CD8-positive, alpha-beta memory T cell (primary cell): ENCODE measurements around the gene GJA3. TPM values are rescaled to one million over a fixed set of nuclear protein-coding genes. Genes with fewer than 3 reads are reported as not detected.

Experiments used
- CTCF ChIA-PET: fragments of 350-600 bp; sonication (Branson Sonifier 250); formaldehyde crosslinking; loops from one replicate; lab custom pipeline; 2021; ENCODE audit warnings: antibody characterized with exemption; lab: Charles Lee
- POLR2A ChIA-PET: fragments of 350-600 bp; sonication (Branson Sonifier 250); formaldehyde crosslinking; loops from one replicate; lab custom pipeline; 2021; ENCODE audit warnings: antibody characterized with exemption; lab: Charles Lee
- DNase-seq, 5 donors: peaks; one replicate each; pipeline versions ENCODE4 v3.0.0 to v3.0.0-alpha.2; 2020 to 2022; ENCODE audit warnings: mixed read lengths in 1 of 5
- H3K27ac ChIP-seq: one replicate; pipeline ENCODE4 v1.7.0; 2013; ENCODE audit warnings: low read depth, mild to moderate bottlenecking, low read length, moderate library complexity
- H3K27me3 ChIP-seq: 2 replicates; pipeline ENCODE4 v1.7.0; 2013; ENCODE audit warnings: low read length, mild to moderate bottlenecking; ENCODE audit not compliant: insufficient read depth, poor library complexity, severe bottlenecking
- H3K36me3 ChIP-seq: 2 replicates; pipeline ENCODE4 v1.7.0; 2013; ENCODE audit warnings: mild to moderate bottlenecking, low read length, moderate library complexity; ENCODE audit not compliant: insufficient read depth
- H3K4me1 ChIP-seq: 2 replicates; pipeline ENCODE4 v1.7.0; 2013; ENCODE audit warnings: mild to moderate bottlenecking, low read length, moderate library complexity; ENCODE audit not compliant: insufficient read depth
- H3K4me3 ChIP-seq: 2 replicates; pipeline ENCODE4 v1.7.0; 2013; ENCODE audit warnings: mild to moderate bottlenecking, low read length
- H3K9me3 ChIP-seq: 2 replicates; pipeline ENCODE4 v1.7.0; 2013; ENCODE audit warnings: mild to moderate bottlenecking, low read length
- H3K27ac Mint-ChIP-seq, 8 donors: one replicate each; pipeline ENCODE4 v1.8.0; 2020 to 2021; ENCODE audit warnings: mixed read lengths in 8 of 8, mild to moderate bottlenecking in 6 of 8, inconsistent platforms in 3 of 8, moderate library complexity in 3 of 8
- H3K27me3 Mint-ChIP-seq, 2 donors: one replicate each; pipeline ENCODE4 v1.8.0; 2020 to 2021; ENCODE audit warnings: mixed read lengths in 2 of 2, mild to moderate bottlenecking in 1 of 2, moderate library complexity in 1 of 2
- H3K36me3 Mint-ChIP-seq, 3 donors: one replicate each; pipeline ENCODE4 v1.8.0; 2020 to 2021; ENCODE audit warnings: mixed read lengths in 3 of 3, inconsistent platforms in 1 of 3, mild to moderate bottlenecking in 1 of 3
- H3K4me1 Mint-ChIP-seq, 3 donors: one replicate each; pipeline ENCODE4 v1.8.0; 2020 to 2021; ENCODE audit warnings: mixed read lengths in 3 of 3, inconsistent platforms in 1 of 3, mild to moderate bottlenecking in 1 of 3
- H3K4me3 Mint-ChIP-seq, 7 donors: one replicate each; pipeline ENCODE4 v1.8.0; 2020 to 2021; ENCODE audit warnings: mixed read lengths in 7 of 7, mild to moderate bottlenecking in 6 of 7, moderate library complexity in 4 of 7, inconsistent platforms in 2 of 7
- H3K9me3 Mint-ChIP-seq, 5 donors: one replicate each; pipeline ENCODE4 v1.8.0; 2020 to 2022; ENCODE audit warnings: mixed read lengths in 5 of 5, mild to moderate bottlenecking in 3 of 5, moderate library complexity in 2 of 5, inconsistent platforms in 1 of 5
- polyA plus RNA-seq: library from polyadenylated mRNA; unstranded; fragments of 300-500 nt; fragmentation: Illumina TruSeq; gene quantifications from one replicate; pipeline ENCODE4 v1.2.3, GENCODE V29; 2021
- total RNA-seq, 2 experiments: library from RNA; stranded (reverse); gene quantifications; one replicate each; pipeline ENCODE4 v1.2.3, GENCODE V29; 2021

Gene GJA3
- total and polyA plus RNA-seq, 3 experiments from 2014 or later, result 0.09 to 1.0 (median 0.85) TPM

GRCh38 chr13:20190076-20190475 is 29.2 kb upstream of the GJA3 start:
- Histone ChIP-seq H3K4me1 (peaks cover 22% of the 10 kb centered on the region), H3K36me3 (no peaks in the 10 kb centered on the region), H3K9me3 (no peaks in the 10 kb centered on the region), H3K27me3 (peaks cover 35% of the 10 kb centered on the region), H3K27ac (no peak overlapping the region), H3K4me3 (no peak overlapping the region)
- H3K36me3 Mint-ChIP-seq, result no peaks in the 10 kb centered on the region
- peaks cover 42 to 44% of the 10 kb centered on the region in 2 donors for H3K27me3 Mint-ChIP-seq
- CTCF ChIA-PET, result interaction anchor here (0.8 kb wide), 1 partner anchor 12 kb away, joined by 3 read pairs; no protein-coding TSS in a partner anchor
- peaks cover 20 to 30% (median 22%) of the 10 kb centered on the region in 3 donors for H3K4me1 Mint-ChIP-seq
- H3K9me3 Mint-ChIP-seq, result no peaks in the 10 kb centered on the region
- no peak overlapping the region for H3K27ac Mint-ChIP-seq
- POLR2A ChIA-PET, result no interaction called here
- peak overlapping the region in 1 of 7 donors; percentile 41 for H3K4me3 Mint-ChIP-seq
- no peak for DNase-seq

GRCh38 chr13:20188667-20189553 is 28.1 kb upstream of the GJA3 start:
- Mint-ChIP-seq H3K27ac (peak overlapping the region in 1 of 8 donors; percentile 27), H3K9me3 (no peaks in the 10 kb centered on the region), H3K4me3 (no peak overlapping the region), H3K4me1 (peaks cover 9 to 19% (median 11%) of the 10 kb centered on the region in 3 donors), H3K27me3 (peaks cover 30 to 32% of the 10 kb centered on the region in 2 donors), H3K36me3 (no peaks in the 10 kb centered on the region)
- Histone ChIP-seq H3K36me3 (no peaks in the 10 kb centered on the region), H3K27me3 (peaks cover 23% of the 10 kb centered on the region), H3K27ac (no peak overlapping the region), H3K9me3 (no peaks in the 10 kb centered on the region), H3K4me1 (peaks cover 13% of the 10 kb centered on the region), H3K4me3 (no peak overlapping the region)
- POLR2A ChIA-PET, result no interaction called here
- DNase-seq, result no peak
- CTCF ChIA-PET, result no interaction called here

GRCh38 chr13:20186771-20187170 is 25.9 kb upstream of the GJA3 start:
- CTCF ChIA-PET, result interaction anchor here (0.6 to 1.3 kb wide), 2 partner anchors 10 to 738 kb away, joined by 3 to 4 read pairs; no protein-coding TSS in a partner anchor
- no peaks in the 10 kb centered on the region for H3K36me3 Mint-ChIP-seq
- H3K9me3 Mint-ChIP-seq, result no peaks in the 10 kb centered on the region
- Histone ChIP-seq H3K36me3 (no peaks in the 10 kb centered on the region), H3K4me3 (no peak overlapping the region), H3K27me3 (peaks cover 11% of the 10 kb centered on the region), H3K9me3 (no peaks in the 10 kb centered on the region), H3K4me1 (no peaks in the 10 kb centered on the region), H3K27ac (no peak overlapping the region)
- no peak overlapping the region for H3K4me3 Mint-ChIP-seq
- H3K4me1 Mint-ChIP-seq, result peaks cover 0 to 5% (median under 1%) of the 10 kb centered on the region in 3 donors
- no peak for DNase-seq
- H3K27ac Mint-ChIP-seq, result no peak overlapping the region
- POLR2A ChIA-PET, result no interaction called here
- H3K27me3 Mint-ChIP-seq, result peaks cover 20 to 26% of the 10 kb centered on the region in 2 donors

GRCh38 chr13:20185366-20186056 is 24.7 kb upstream of the GJA3 start:
- no peaks in the 10 kb centered on the region for H3K4me1 Mint-ChIP-seq
- Histone ChIP-seq H3K9me3 (no peaks in the 10 kb centered on the region), H3K27me3 (no peaks in the 10 kb centered on the region), H3K4me3 (no peak overlapping the region), H3K4me1 (no peaks in the 10 kb centered on the region), H3K27ac (no peak overlapping the region), H3K36me3 (no peaks in the 10 kb centered on the region)
- DNase-seq, result no peak
- ChIA-PET POLR2A (no interaction called here), CTCF (interaction anchor here (1.4 to 2.0 kb wide), 2 partner anchors 10 to 12 kb away, joined by 4 to 9 read pairs; no protein-coding TSS in a partner anchor)
- H3K4me3 Mint-ChIP-seq, result no peak overlapping the region
- H3K27me3 Mint-ChIP-seq, result peaks cover 23 to 26% of the 10 kb centered on the region in 2 donors
- no peaks in the 10 kb centered on the region for H3K9me3 Mint-ChIP-seq
- H3K36me3 Mint-ChIP-seq, result no peaks in the 10 kb centered on the region
- no peak overlapping the region for H3K27ac Mint-ChIP-seq

- Histone ChIP-seq H3K4me1 (no peaks in the 10 kb centered on the region), H3K9me3 (no peaks in the 10 kb centered on the region), H3K36me3 (no peaks in the 10 kb centered on the region), H3K27ac (no peak overlapping the region), H3K27me3 (peaks cover 8% of the 10 kb centered on the region), H3K4me3 (no peak overlapping the region)
- H3K4me1 Mint-ChIP-seq, result peaks cover 0 to 2% (median 0%) of the 10 kb centered on the region in 3 donors
- CTCF ChIA-PET, result interaction anchor here (1.1 to 1.4 kb wide), 4 partner anchors 9 to 743 kb away, joined by 3 to 6 read pairs (median 3); no protein-coding TSS in a partner anchor
- POLR2A ChIA-PET, result interaction anchor here (0.8 kb wide), 1 partner anchor 315 kb away, joined by 19 read pairs; no protein-coding TSS in a partner anchor
- no peaks in the 10 kb centered on the region for H3K9me3 Mint-ChIP-seq
- H3K27ac Mint-ChIP-seq, result no peak overlapping the region
- no peaks in the 10 kb centered on the region for H3K36me3 Mint-ChIP-seq
- peaks cover 31 to 53% of the 10 kb centered on the region in 2 donors for H3K27me3 Mint-ChIP-seq
- no peak overlapping the region for H3K4me3 Mint-ChIP-seq
- peak in 4 of 5 donors; percentile 18 to 66 (median 58) for DNase-seq
Observed at GRCh38 chr13:20182231-20182846, 21.5 kb upstream of the GJA3 start.

- H3K4me1 Mint-ChIP-seq, result peaks cover 0 to 2% (median 0%) of the 10 kb centered on the region in 3 donors
- no peaks in the 10 kb centered on the region for H3K4me1 ChIP-seq
- no peak for DNase-seq
- CTCF ChIA-PET, result interaction anchor here (0.7 to 1.3 kb wide), 2 partner anchors 8 to 17 kb away, joined by 3 read pairs; no protein-coding TSS in a partner anchor
- H3K4me3 ChIP-seq, result no peak overlapping the region
- peaks cover 14% of the 10 kb centered on the region for H3K27me3 ChIP-seq
- no peak overlapping the region for H3K27ac Mint-ChIP-seq
- H3K9me3 Mint-ChIP-seq, result no peaks in the 10 kb centered on the region
- peaks cover 36 to 61% of the 10 kb centered on the region in 2 donors for H3K27me3 Mint-ChIP-seq
- no peaks in the 10 kb centered on the region for H3K9me3 ChIP-seq
- POLR2A ChIA-PET, result no interaction called here
- H3K4me3 Mint-ChIP-seq, result no peak overlapping the region
- no peak overlapping the region for H3K27ac ChIP-seq
- H3K36me3 ChIP-seq, result no peaks in the 10 kb centered on the region
- no peaks in the 10 kb centered on the region for H3K36me3 Mint-ChIP-seq
Observed at GRCh38 chr13:20181188-20181587, 20.3 kb upstream of the GJA3 start.

- H3K36me3 ChIP-seq, result no peaks in the 10 kb centered on the region
- peaks cover 6 to 9% (median 7%) of the 10 kb centered on the region in 3 donors for H3K4me1 Mint-ChIP-seq
- no peaks in the 10 kb centered on the region for H3K9me3 Mint-ChIP-seq
- no peaks in the 10 kb centered on the region for H3K36me3 Mint-ChIP-seq
- H3K4me3 ChIP-seq, result no peak overlapping the region
- peaks cover 14% of the 10 kb centered on the region for H3K27me3 ChIP-seq
- H3K4me1 ChIP-seq, result no peaks in the 10 kb centered on the region
- H3K27ac Mint-ChIP-seq, result peak overlapping the region in 1 of 8 donors; percentile 43
- no peak overlapping the region for H3K4me3 Mint-ChIP-seq
- H3K9me3 ChIP-seq, result no peaks in the 10 kb centered on the region
- DNase-seq, result no peak
- CTCF ChIA-PET, result interaction anchor here (0.7 to 1.3 kb wide), 2 partner anchors 12 to 50 kb away, joined by 3 to 4 read pairs; no protein-coding TSS in a partner anchor
- H3K27ac ChIP-seq, result no peak overlapping the region
- H3K27me3 Mint-ChIP-seq, result peaks cover 59 to 88% of the 10 kb centered on the region in 2 donors
- POLR2A ChIA-PET, result no interaction called here
Observed at GRCh38 chr13:20178156-20178555, 17.3 kb upstream of the GJA3 start.
